Right lobe of liver (tissue), 4 donors: Measurements from ENCODE around the gene UGT2B11.

Experiments
- CTCF ChIP-seq, 4 donors: fragments of 200-600 bp in 3 of 4; fragments of 450-650 bp in 1 of 4; IDR thresholded peaks; one replicate each; pipeline versions ENCODE4 v1.5.1 to v1.8.0; 2016 to 2022; ENCODE audit warnings: antibody characterized with exemption in 4 of 4, mild to moderate bottlenecking in 2 of 4
- POLR2A ChIP-seq: fragments of 450-650 bp; IDR thresholded peaks from one replicate; pipeline ENCODE4 v1.6.1; 2017; ENCODE audit warnings: antibody characterized with exemption, mild to moderate bottlenecking
- donor health status: DM: no; HTN: no; CAD: no.
- donor health status: DM: no; HTN: no; CAD: no.
- donor health status: DM: no; HTN: yes; CAD: no.

- TF ChIP-seq CTCF (IDR thresholded peaks at IDR 0.05) (no peak), POLR2A (no peak)
These were observed 10.3 kb upstream of the UGT2B11 start for GRCh38 chr4:69224891-69225290.
